OCI-LY1 (cell line): ENCODE measurements around the gene VGLL3.

Source experiments
- EZH2 ChIP-seq: fragments of 200-600 bp; sonication (generic), shearing (Covaris generic); IDR thresholded peaks from 2 replicates; pipeline ENCODE4 v1.8.0; 2017; ENCODE audit warnings: borderline replicate concordance, mixed run types, mild to moderate bottlenecking, antibody characterized with exemption, low read length, moderate library complexity, mixed read lengths
- TF ChIP-seq, protein P1 (sequence below): fragments of 200-600 bp; sonication (generic), shearing (Covaris generic); IDR thresholded peaks from 2 replicates; pipeline ENCODE4 v1.5.1; 2017; ENCODE audit warnings: mild to moderate bottlenecking, antibody characterized with exemption, low read length, moderate library complexity, mixed read lengths

DNA sequence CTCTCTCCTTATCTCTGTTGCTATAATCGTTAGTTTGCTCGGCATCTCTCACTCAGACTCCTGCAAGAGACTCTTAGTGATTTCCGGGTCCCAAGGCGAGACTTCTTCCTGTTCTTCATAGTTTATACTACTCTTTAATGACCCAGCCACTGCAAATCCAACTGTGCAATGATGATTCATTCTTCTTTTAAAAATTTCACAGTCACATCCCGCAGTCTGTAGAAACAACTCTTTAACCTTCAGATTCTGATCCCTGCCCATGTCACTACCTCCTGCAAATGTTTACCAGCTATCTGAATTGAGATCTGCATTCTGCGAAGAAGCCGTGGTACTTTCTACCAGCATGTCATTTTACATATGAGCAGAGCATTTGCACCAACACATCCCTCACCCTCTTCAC is 2.8 kb upstream of the VGLL3 start:
- no peak for TF ChIP-seq EZH2
- TF ChIP-seq, protein P1, sequence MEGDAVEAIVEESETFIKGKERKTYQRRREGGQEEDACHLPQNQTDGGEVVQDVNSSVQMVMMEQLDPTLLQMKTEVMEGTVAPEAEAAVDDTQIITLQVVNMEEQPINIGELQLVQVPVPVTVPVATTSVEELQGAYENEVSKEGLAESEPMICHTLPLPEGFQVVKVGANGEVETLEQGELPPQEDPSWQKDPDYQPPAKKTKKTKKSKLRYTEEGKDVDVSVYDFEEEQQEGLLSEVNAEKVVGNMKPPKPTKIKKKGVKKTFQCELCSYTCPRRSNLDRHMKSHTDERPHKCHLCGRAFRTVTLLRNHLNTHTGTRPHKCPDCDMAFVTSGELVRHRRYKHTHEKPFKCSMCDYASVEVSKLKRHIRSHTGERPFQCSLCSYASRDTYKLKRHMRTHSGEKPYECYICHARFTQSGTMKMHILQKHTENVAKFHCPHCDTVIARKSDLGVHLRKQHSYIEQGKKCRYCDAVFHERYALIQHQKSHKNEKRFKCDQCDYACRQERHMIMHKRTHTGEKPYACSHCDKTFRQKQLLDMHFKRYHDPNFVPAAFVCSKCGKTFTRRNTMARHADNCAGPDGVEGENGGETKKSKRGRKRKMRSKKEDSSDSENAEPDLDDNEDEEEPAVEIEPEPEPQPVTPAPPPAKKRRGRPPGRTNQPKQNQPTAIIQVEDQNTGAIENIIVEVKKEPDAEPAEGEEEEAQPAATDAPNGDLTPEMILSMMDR: no peak
